ENCODE measurements around the gene SSC5D. TPM values are rescaled to one million over a fixed set of nuclear protein-coding genes. Genes with fewer than 3 reads are reported as not detected.
"Not testable (repeated sequence)": the region's sequence is repeated elsewhere in the genome, so short reads cannot be mapped to it uniquely, and the experiment has no call there.

Gene SSC5D
- total RNA-seq, 1 donor: 77.4 TPM

GRCh38 chr19:55529636-55530234 is 41.5 kb downstream of the SSC5D start:
- no peaks in the 10 kb centered on the region for H3K9me3 ChIP-seq (ENCODE audit: low read depth, low read length)
- H3K79me2 ChIP-seq (ENCODE audit: insufficient read depth, low read length): no peaks in the 10 kb centered on the region
- no peak overlapping the region for H3K27ac ChIP-seq (ENCODE audit: low read depth, low read length)
- H3K4me2 ChIP-seq (ENCODE audit: insufficient read depth, low read length): no peak overlapping the region
- DNase-seq (ENCODE audit: insufficient read length, low spot score, missing footprints): peak; percentile 69
- H3K4me3 ChIP-seq (ENCODE audit: insufficient read depth, low read length): no peak overlapping the region
- H3K27me3 ChIP-seq (ENCODE audit: insufficient read depth, low read length): no peaks in the 10 kb centered on the region
- H3K36me3 ChIP-seq (ENCODE audit: insufficient read depth, low read length): no peaks in the 10 kb centered on the region
- TF ChIP-seq, protein P1, sequence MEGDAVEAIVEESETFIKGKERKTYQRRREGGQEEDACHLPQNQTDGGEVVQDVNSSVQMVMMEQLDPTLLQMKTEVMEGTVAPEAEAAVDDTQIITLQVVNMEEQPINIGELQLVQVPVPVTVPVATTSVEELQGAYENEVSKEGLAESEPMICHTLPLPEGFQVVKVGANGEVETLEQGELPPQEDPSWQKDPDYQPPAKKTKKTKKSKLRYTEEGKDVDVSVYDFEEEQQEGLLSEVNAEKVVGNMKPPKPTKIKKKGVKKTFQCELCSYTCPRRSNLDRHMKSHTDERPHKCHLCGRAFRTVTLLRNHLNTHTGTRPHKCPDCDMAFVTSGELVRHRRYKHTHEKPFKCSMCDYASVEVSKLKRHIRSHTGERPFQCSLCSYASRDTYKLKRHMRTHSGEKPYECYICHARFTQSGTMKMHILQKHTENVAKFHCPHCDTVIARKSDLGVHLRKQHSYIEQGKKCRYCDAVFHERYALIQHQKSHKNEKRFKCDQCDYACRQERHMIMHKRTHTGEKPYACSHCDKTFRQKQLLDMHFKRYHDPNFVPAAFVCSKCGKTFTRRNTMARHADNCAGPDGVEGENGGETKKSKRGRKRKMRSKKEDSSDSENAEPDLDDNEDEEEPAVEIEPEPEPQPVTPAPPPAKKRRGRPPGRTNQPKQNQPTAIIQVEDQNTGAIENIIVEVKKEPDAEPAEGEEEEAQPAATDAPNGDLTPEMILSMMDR (IDR thresholded peaks at IDR 0.05; ENCODE audit: extremely low read depth, low read depth, low read length): no peak
- no peaks in the 10 kb centered on the region for H4K20me1 ChIP-seq (ENCODE audit: insufficient read depth, low read length)
- H3K4me1 ChIP-seq (ENCODE audit: insufficient read depth, low read length): peaks cover 3% of the 10 kb centered on the region
- H2AFZ ChIP-seq (ENCODE audit: low read length): no peak overlapping the region

GRCh38 chr19:55530996-55531395 is 42.8 kb downstream of the SSC5D start:
- TF ChIP-seq, protein P1 (IDR thresholded peaks at IDR 0.05; ENCODE audit: extremely low read depth, low read depth, low read length): no peak
- Histone ChIP-seq H3K9me3 (ENCODE audit: low read depth, low read length) (no peaks in the 10 kb centered on the region), H3K36me3 (ENCODE audit: insufficient read depth, low read length) (no peaks in the 10 kb centered on the region), H3K79me2 (ENCODE audit: insufficient read depth, low read length) (no peaks in the 10 kb centered on the region), H3K4me1 (ENCODE audit: insufficient read depth, low read length) (peaks cover 3% of the 10 kb centered on the region), H3K27me3 (ENCODE audit: insufficient read depth, low read length) (no peaks in the 10 kb centered on the region), H2AFZ (ENCODE audit: low read length) (no peak overlapping the region), H3K27ac (ENCODE audit: low read depth, low read length) (no peak overlapping the region), H3K4me3 (ENCODE audit: insufficient read depth, low read length) (no peak overlapping the region), H3K4me2 (ENCODE audit: insufficient read depth, low read length) (no peak overlapping the region), H4K20me1 (ENCODE audit: insufficient read depth, low read length) (no peaks in the 10 kb centered on the region)
- DNase-seq (ENCODE audit: insufficient read length, low spot score, missing footprints): peak; percentile 68

GRCh38 chr19:55534280-55534679 is 46.0 kb downstream of the SSC5D start:
- not testable (repeated sequence) for H3K79me2 ChIP-seq (ENCODE audit: insufficient read depth, low read length); H3K27ac ChIP-seq (ENCODE audit: low read depth, low read length); H3K36me3 ChIP-seq (ENCODE audit: insufficient read depth, low read length); H3K4me1 ChIP-seq (ENCODE audit: insufficient read depth, low read length); H3K9me3 ChIP-seq (ENCODE audit: low read depth, low read length); H4K20me1 ChIP-seq (ENCODE audit: insufficient read depth, low read length); H3K4me3 ChIP-seq (ENCODE audit: insufficient read depth, low read length); H3K27me3 ChIP-seq (ENCODE audit: insufficient read depth, low read length); H3K4me2 ChIP-seq (ENCODE audit: insufficient read depth, low read length); H2AFZ ChIP-seq (ENCODE audit: low read length)
- DNase-seq (ENCODE audit: insufficient read length, low spot score, missing footprints): peak; percentile 35

GRCh38 chr19:55535173-55535964 is 47.1 kb downstream of the SSC5D start:
- Histone ChIP-seq H3K27me3 (ENCODE audit: insufficient read depth, low read length) (no peaks in the 10 kb centered on the region), H3K27ac (ENCODE audit: low read depth, low read length) (no peak overlapping the region), H3K36me3 (ENCODE audit: insufficient read depth, low read length) (no peaks in the 10 kb centered on the region), H4K20me1 (ENCODE audit: insufficient read depth, low read length) (no peaks in the 10 kb centered on the region), H2AFZ (ENCODE audit: low read length) (no peak overlapping the region), H3K4me2 (ENCODE audit: insufficient read depth, low read length) (no peak overlapping the region), H3K79me2 (ENCODE audit: insufficient read depth, low read length) (no peaks in the 10 kb centered on the region), H3K4me1 (ENCODE audit: insufficient read depth, low read length) (no peaks in the 10 kb centered on the region), H3K9me3 (ENCODE audit: low read depth, low read length) (no peaks in the 10 kb centered on the region), H3K4me3 (ENCODE audit: insufficient read depth, low read length) (no peak overlapping the region)
- TF ChIP-seq, protein P1 (IDR thresholded peaks at IDR 0.05; ENCODE audit: extremely low read depth, low read depth, low read length): no peak
- DNase-seq (ENCODE audit: insufficient read length, low spot score, missing footprints): peak; percentile 75

All from osteoblast (primary cell).